ENCODE results near the gene NMU. TPM values are rescaled to one million over a fixed set of nuclear protein-coding genes. Genes with fewer than 3 reads are reported as not detected.
"Not testable (repeated sequence)": the region's sequence is repeated elsewhere in the genome, so short reads cannot be mapped to it uniquely, and the experiment has no call there.

The NMU gene
- total RNA-seq, 4 donors from 2014 or later: 5.8 TPM; not detected in 3

DNA sequence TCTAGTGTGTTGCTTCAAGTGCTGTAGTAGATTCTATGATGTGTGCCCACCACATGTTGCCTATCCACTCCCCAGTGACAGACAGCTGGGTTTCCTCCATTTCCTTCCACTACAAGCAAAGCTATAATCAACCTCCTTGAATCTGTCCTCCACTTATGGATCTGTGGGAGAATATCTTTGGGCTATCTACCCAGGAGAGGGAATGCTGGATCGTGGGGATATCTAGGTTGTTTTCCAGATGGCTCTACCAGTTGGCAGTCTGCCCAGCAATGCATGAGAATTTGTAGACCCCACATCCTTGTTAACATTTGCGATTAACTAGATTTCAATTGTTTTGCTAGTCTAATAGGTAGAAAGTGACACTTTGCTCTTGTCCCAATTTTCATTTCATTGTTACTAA is 10.3 kb downstream of the NMU start:
- Histone ChIP-seq H3K36me3 (no peaks in the 10 kb centered on the region), H3K27ac (no peak overlapping the region), H3K4me1 (no peaks in the 10 kb centered on the region), H3K27me3 (no peaks in the 10 kb centered on the region), H3K4me3 (no peak overlapping the region), H3K9me3 (no peaks in the 10 kb centered on the region)
- TF ChIP-seq, protein P1, sequence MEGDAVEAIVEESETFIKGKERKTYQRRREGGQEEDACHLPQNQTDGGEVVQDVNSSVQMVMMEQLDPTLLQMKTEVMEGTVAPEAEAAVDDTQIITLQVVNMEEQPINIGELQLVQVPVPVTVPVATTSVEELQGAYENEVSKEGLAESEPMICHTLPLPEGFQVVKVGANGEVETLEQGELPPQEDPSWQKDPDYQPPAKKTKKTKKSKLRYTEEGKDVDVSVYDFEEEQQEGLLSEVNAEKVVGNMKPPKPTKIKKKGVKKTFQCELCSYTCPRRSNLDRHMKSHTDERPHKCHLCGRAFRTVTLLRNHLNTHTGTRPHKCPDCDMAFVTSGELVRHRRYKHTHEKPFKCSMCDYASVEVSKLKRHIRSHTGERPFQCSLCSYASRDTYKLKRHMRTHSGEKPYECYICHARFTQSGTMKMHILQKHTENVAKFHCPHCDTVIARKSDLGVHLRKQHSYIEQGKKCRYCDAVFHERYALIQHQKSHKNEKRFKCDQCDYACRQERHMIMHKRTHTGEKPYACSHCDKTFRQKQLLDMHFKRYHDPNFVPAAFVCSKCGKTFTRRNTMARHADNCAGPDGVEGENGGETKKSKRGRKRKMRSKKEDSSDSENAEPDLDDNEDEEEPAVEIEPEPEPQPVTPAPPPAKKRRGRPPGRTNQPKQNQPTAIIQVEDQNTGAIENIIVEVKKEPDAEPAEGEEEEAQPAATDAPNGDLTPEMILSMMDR (IDR thresholded peaks at IDR 0.05): no peak
- TF ChIP-seq POLR2A (IDR thresholded peaks at IDR 0.05): no peak
- intact Hi-C loops (cut with DNase I; ENCODE audit: low total_unique reads): no loop called here
- DNase-seq: no peak

DNA sequence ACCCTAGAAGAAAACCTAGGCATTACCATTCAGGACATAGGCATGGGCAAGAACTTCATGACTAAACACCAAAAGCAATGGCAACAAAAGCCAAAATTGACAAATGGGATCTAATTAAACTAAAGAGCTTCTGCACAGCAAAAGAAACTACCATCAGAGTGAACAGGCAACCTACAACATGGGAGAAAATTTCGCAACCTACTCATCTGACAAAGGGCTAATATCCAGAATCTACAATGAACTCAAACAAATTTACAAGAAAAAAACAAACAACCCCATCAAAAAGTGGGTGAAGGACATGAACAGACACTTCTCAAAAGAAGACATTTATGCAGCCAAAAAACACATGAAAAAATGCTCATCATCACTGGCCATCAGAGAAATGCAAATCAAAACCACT is 12.0 kb downstream of the NMU start:
- H3K27ac ChIP-seq; intact Hi-C loops (cut with DNase I; ENCODE audit: low total_unique reads); DNase-seq; H3K27me3 ChIP-seq; H3K9me3 ChIP-seq; H3K4me1 ChIP-seq; H3K4me3 ChIP-seq; H3K36me3 ChIP-seq: not testable (repeated sequence)

DNA sequence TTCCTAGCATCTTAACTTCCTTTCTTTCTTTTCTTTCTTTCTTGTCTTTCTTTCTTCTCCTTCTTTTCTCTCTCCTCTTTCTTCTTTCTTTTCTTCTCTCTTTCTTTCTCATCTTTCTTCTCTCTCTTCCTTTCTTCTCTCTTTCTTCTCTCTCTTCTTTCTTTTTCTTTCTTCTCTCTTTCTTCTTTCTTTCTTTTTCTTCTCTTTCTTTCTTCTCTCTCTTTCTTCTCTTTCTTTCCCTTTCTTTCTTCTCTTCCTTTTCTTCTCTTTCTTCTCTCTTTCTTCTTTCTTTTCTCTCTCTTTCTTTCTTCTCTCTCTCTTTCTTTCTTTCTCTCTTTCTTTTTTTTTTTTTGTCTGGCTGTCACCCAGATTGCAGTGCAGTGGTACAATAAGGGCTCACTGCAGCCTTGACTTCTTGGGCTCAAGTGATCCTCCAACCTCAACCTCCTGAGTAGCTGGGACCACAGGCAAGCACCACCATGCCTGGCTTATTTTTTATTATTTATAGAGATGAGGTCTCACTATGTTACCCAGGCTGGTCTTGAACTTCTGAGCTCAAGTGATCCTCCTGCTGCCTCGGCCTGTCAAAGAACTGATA is 17.5 kb downstream of the NMU start:
- intact Hi-C loops (cut with DNase I; ENCODE audit: low total_unique reads): no loop called here
- Histone ChIP-seq H3K27me3 (no peaks in the 10 kb centered on the region), H3K27ac (no peak overlapping the region), H3K4me1 (no peaks in the 10 kb centered on the region), H3K36me3 (no peaks in the 10 kb centered on the region), H3K9me3 (no peaks in the 10 kb centered on the region), H3K4me3 (no peak overlapping the region)
- no peak for TF ChIP-seq POLR2A (IDR thresholded peaks at IDR 0.05)
- TF ChIP-seq, protein P1 (IDR thresholded peaks at IDR 0.05): no peak
- no peak for DNase-seq

DNA sequence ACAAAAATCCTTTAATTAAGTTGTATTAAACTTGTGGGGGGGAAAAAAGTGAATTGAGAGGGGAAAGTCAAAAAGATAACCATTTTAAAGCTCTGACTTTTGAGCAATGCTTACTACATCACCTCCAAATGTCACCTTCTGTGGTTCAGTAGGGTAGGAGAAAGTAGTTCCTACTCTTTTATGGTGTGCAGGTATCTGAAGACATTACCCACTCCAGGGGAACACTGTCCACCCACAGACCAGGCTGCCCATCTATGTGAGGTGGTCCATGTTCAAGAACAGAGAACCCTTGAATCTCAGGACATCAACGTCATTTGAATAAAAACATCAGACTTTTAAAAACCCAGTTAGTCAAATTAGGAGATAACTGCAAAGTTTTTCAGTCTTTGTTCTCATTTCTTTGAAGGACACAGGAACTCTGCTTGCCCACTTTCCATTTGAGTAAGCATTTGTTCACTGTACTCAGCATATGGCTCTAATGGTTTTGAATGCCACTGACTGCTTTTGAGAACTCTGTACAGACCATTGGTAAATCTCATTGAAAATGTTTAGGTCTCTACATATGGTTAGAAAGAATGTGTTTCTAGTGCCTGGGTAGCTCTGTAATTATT is 18.4 kb downstream of the NMU start:
- no peaks in the 10 kb centered on the region for H3K4me1 ChIP-seq
- H3K9me3 ChIP-seq: no peaks in the 10 kb centered on the region
- TF ChIP-seq, protein P1 (IDR thresholded peaks at IDR 0.05): no peak
- no peak for TF ChIP-seq POLR2A (IDR thresholded peaks at IDR 0.05)
- intact Hi-C loops (cut with DNase I; ENCODE audit: low total_unique reads): no loop called here
- no peak for DNase-seq
- no peak overlapping the region for H3K27ac ChIP-seq
- no peaks in the 10 kb centered on the region for H3K27me3 ChIP-seq
- no peak overlapping the region for H3K4me3 ChIP-seq
- no peaks in the 10 kb centered on the region for H3K36me3 ChIP-seq

DNA sequence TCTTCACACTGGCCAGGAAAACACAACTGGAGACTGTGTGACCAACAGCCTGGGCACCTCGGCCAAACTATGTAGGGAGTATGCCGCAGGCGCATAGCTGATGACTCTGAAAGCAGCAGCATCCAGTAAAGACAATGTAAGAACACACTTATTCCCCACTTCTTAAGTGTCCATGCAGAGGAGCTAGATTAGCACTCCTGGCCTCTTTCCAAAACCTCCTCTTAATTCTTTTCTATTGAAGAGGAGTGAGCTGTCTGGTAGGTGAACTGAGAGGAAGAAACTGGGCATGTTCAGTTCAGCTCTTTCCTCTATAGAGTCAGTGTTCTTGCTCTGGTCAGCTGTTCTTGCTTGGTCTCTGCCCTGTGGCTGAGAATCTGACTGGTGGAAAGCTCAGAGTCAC is 21.1 kb downstream of the NMU start:
- no peaks in the 10 kb centered on the region for H3K9me3 ChIP-seq
- H3K36me3 ChIP-seq: no peaks in the 10 kb centered on the region
- no peak overlapping the region for H3K4me3 ChIP-seq
- H3K4me1 ChIP-seq: no peaks in the 10 kb centered on the region
- no peaks in the 10 kb centered on the region for H3K27me3 ChIP-seq
- no peak for TF ChIP-seq POLR2A (IDR thresholded peaks at IDR 0.05)
- TF ChIP-seq, protein P1 (IDR thresholded peaks at IDR 0.05): no peak
- H3K27ac ChIP-seq: no peak overlapping the region
- DNase-seq: no peak
- intact Hi-C loops (cut with DNase I; ENCODE audit: low total_unique reads): no loop called here
